Skin epidermis (tissue), 12 donors: ENCODE results near the gene PDIA3.
"Not testable (repeated sequence)": the region's sequence is repeated elsewhere in the genome, so short reads cannot be mapped to it uniquely, and the experiment has no call there.

ENCODE experiments used
- H3K27ac ChIP-seq, 21 experiments: fragments of 200-600 bp; sonication (generic) in 11 of 21; one replicate each; pipeline ENCODE4 v1.5.0; 2020; ENCODE audit warnings: mild to moderate bottlenecking in 3 of 21, inconsistent platforms in 2 of 21, moderate library complexity in 2 of 21
- H3K4me3 ChIP-seq, 7 experiments: fragments of 200-600 bp; sonication (generic) in 2 of 7; one replicate each; pipeline ENCODE4 v1.5.0; 2020; ENCODE audit warnings: inconsistent platforms in 2 of 7, mild to moderate bottlenecking in 2 of 7, moderate library complexity in 1 of 7

The PDIA3 gene

DNA sequence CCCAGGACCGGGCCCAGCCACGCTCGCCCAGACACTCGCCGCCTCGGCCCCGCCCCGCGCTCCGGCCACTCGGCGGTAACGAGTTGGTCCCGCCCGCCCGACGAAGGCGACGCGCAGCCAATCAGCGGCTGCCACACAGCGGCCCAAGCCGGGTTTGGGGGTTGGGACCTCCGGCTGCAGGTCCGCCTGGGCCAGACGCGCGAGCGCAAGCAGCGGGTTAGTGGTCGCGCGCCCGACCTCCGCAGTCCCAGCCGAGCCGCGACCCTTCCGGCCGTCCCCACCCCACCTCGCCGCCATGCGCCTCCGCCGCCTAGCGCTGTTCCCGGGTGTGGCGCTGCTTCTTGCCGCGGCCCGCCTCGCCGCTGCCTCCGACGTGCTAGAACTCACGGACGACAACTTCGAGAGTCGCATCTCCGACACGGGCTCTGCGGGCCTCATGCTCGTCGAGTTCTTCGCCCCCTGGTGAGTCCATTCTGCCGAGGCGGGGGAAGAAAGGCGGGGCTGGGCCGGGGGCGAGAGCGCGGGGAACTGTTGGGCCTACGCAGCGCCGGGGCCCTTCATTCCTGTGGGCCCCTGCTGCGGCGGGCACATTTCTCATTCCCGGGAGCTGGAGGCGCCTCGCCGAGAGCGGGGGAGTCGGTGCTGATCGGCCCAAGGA lies at the start of gene PDIA3:
TSS of gene PDIA3 (plus strand) at position 194 of the 658 bp plus-strand sequence. CDS start at position 296, 102 bp downstream.
- H3K4me3 ChIP-seq: peak within 1 kb of the TSS; percentile 55 to 93 (median 79)
- H3K27ac ChIP-seq: peak within 1 kb of the TSS; percentile 65 to 99 (median 95)

DNA sequence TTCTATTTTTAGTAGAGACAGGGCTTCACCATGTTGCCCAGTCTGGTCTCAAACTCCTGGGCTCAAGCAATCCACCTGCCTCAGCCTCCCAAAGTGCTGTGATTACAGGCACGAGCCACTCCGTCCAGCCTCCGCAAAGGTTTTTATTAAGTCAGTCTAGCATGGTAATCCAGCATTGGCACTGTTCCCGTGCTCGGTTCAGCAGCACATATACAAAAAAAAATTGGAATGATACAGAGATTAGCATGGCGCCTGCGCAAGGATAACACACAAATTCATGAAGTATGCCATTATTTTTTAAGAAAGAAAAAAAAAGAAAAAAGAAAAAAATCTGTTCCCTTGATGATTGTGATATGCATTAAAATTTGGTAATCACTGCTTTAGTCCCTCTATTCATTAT lies 44.1 kb upstream of the PDIA3 start:
- H3K27ac ChIP-seq: no peak overlapping the region

GRCh38 chr15:43702701-43703424 lies 43.4 kb upstream of the PDIA3 start:
- no peak overlapping the region for H3K27ac ChIP-seq

More for the DNA sequence above, 44.1 kb upstream of the PDIA3 start:
- H3K4me3 ChIP-seq: no peak overlapping the region

DNA sequence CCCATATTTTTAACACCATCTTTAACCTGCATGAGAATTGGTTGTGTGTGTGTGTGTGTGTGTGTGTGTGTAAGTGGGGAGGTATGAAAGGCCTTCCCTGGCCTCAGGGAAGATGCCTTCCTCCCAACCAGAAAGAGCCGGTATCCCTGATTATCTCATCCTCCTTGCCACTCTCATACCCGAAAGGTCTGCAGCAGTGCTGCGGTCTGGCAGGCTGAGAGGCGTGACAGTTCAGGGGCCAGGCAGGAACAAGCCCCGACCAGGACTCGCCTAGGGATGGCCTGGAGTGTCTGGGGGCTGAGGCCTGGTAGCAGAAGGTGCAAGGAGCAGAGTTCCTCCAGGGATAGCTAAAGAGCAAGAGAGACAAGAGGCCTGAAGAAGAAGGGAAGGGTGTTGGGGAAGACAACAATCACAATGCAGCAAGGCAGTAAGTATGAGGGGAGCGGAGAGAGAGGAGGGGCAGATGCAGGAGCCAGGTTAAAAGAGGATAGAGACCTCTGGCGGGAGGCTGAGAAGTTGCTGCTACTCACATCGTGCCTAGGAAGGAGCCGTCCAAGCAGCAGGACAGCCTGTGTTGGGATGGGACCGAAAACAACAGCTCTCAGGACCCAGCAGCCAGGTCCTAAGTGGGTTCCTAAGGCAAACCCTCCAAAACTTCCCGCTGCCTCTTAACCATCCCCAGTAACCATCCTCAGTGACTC lies 35.7 kb upstream of the PDIA3 start:
- not testable (repeated sequence) for H3K4me3 ChIP-seq, H3K27ac ChIP-seq

More at GRCh38 chr15:43702701-43703424, 43.4 kb upstream of the PDIA3 start:
- H3K4me3 ChIP-seq: no peak overlapping the region

- no peak overlapping the region for H3K27ac ChIP-seq
- no peak overlapping the region for H3K4me3 ChIP-seq
Measured at GRCh38 chr15:43723151-43723550, 23.1 kb upstream of the PDIA3 start.

GRCh38 chr15:43726306-43726705 lies 19.9 kb upstream of the PDIA3 start:
- not testable (repeated sequence) for H3K27ac ChIP-seq, H3K4me3 ChIP-seq

GRCh38 chr15:43728053-43728725 lies 18.0 kb upstream of the PDIA3 start:
- not testable (repeated sequence) for H3K4me3 ChIP-seq, H3K27ac ChIP-seq

- Histone ChIP-seq H3K4me3 (no peak overlapping the region), H3K27ac (no peak overlapping the region)
Measured at GRCh38 chr15:43735416-43735815, 10.8 kb upstream of the PDIA3 start.

DNA sequence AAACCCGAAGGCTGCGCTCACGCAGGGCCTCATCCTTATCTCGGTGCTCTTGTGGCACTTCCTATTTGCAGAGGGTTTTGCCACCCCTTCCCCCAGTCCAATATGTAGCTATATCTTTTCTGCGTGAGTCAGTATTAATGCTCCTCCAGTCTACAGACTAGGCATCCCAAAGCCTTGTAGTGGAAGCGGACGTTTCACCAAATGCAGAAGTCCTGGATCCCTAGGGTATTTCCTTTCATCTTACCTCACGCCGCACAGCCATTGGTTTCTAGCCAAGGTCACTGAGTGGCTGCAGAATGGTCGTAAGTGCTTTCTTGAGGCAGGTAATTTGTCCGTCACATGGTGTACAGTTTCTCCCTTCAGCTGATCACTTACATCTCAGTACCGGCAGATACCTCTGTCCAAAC lies 668 bp downstream of the PDIA3 start:
- H3K27ac ChIP-seq: peak overlapping the region; percentile 65 to 99 (median 95)
- peak overlapping the region; percentile 55 to 93 (median 79) for H3K4me3 ChIP-seq

DNA sequence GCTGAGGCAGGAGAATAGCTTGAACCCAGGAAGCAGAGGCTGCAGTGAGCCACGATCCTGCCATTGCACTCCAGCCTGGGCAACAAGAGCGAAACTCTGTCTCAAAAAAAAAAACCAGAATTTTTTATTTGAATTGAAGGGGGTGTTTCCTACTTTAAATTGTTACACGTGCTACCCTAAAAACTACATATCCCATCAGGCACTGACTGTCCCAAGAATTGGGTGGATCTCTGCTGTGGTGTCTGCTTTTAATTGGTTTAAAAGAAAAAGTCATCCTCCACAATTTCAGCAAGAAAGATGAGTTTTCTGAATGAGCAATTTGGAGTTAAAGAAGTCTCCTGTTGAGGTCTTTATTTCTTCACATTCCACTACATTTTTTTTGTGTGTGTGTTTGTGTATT lies 2.1 kb downstream of the PDIA3 start:
- peak overlapping the region in 1 of 21 experiments; percentile 34 for H3K27ac ChIP-seq
- peak overlapping the region in 2 of 7 experiments; percentile 58 to 79 for H3K4me3 ChIP-seq

GRCh38 chr15:43749690-43750345 lies 3.6 kb downstream of the PDIA3 start:
- peak overlapping the region in 5 of 21 experiments; percentile 24 to 56 (median 52) for H3K27ac ChIP-seq

GRCh38 chr15:43751885-43752284 lies 5.6 kb downstream of the PDIA3 start:
- Histone ChIP-seq H3K27ac (no peak overlapping the region), H3K4me3 (no peak overlapping the region)

More at GRCh38 chr15:43749690-43750345, 3.6 kb downstream of the PDIA3 start:
- H3K4me3 ChIP-seq: peak overlapping the region in 2 of 7 experiments; percentile 3 to 17

DNA sequence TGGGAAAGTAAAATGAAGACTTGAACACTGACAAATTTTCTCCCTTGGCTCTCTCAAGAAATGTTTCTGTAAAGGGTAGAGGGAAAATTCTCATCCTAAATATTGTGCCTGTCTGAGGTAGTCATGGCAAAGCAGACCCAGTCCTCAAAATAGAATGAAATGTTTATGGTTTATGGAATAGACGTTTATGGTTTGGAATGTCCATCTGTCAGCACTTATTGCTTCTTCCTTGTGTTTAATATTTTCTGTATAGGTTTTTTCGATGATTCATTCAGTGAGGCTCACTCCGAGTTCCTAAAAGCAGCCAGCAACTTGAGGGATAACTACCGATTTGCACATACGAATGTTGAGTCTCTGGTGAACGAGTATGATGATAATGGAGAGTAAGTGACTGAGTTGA lies 16.6 kb downstream of the PDIA3 start:
- H3K4me3 ChIP-seq: no peak overlapping the region
- H3K27ac ChIP-seq: no peak overlapping the region

DNA sequence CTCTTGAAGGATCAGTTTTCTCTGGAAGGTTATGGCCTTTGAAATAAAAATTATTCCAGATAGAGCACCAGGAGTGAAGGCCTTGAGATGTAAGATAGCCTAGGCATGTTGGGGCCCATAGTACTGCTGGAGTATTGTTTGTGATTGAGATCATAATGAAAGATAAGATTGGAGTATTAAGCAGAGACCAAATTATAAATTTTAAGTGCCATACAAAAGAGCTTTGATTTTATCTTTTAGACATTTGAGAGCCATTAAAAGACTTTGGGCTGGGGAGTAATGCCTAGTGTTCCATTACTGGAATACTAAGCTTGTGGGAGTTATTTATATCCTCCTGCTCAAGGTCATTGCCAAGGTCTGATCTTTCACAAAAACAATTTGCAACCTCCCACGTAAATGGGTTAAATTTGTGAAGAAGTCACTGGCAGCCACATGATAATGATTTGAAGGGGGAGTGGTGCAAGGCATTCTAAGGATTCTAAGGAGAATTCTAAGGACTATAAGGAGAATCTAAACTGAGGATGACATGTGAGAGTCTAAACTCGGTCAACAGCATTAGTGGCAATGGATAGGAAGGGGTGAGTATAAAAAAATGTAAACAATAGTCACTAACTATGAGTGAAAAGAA lies 17.7 kb downstream of the PDIA3 start:
- no peak overlapping the region for H3K27ac ChIP-seq
- H3K4me3 ChIP-seq: no peak overlapping the region

- H3K4me3 ChIP-seq: no peak overlapping the region
- H3K27ac ChIP-seq: no peak overlapping the region
Measured at GRCh38 chr15:43769584-43770228, 23.5 kb downstream of the PDIA3 start.

- peak overlapping the region in 6 of 21 experiments; percentile 17 to 71 (median 34) for H3K27ac ChIP-seq
- no peak overlapping the region for H3K4me3 ChIP-seq
Measured at GRCh38 chr15:43771816-43772215, 25.6 kb downstream of the PDIA3 start.

GRCh38 chr15:43772624-43773023 lies 26.4 kb downstream of the PDIA3 start:
- H3K27ac ChIP-seq: peak overlapping the region in 3 of 21 experiments; percentile 28 to 71 (median 47)
- H3K4me3 ChIP-seq: no peak overlapping the region

GRCh38 chr15:43774062-43774461 lies 27.8 kb downstream of the PDIA3 start:
- Histone ChIP-seq H3K4me3 (no peak overlapping the region), H3K27ac (peak overlapping the region in 2 of 21 experiments; percentile 14 to 40)
